ENCODE data around the gene TFDP2. TPM values are rescaled to one million over a fixed set of nuclear protein-coding genes. Genes with fewer than 3 reads are reported as not detected.

Gene TFDP2
- total RNA-seq, 1 donor from 2014 or later = 11.6 TPM

GRCh38 chr3:141950572-141951493, 198.5 kb downstream of the TFDP2 start:
- DNase-seq (ENCODE audit: low read depth) (no peak), FAIRE-seq (no peak)
- H3K4me3 ChIP-seq (ENCODE audit: low read depth, low read length) = no peak overlapping the region
- H3K27me3 ChIP-seq (ENCODE audit: control insufficient read depth, insufficient read depth, low read length) = no peaks in the 10 kb centered on the region
- TF ChIP-seq CTCF (IDR thresholded peaks at IDR 0.05; ENCODE audit: insufficient read depth, low read length, severe bottlenecking) = no peak
- no peaks in the 10 kb centered on the region for H3K36me3 ChIP-seq (ENCODE audit: control insufficient read depth, insufficient read depth, low read length)

- DNase-seq (ENCODE audit: low read depth) (no peak), FAIRE-seq (no peak)
- no peak overlapping the region for H3K4me3 ChIP-seq (ENCODE audit: low read depth, low read length)
Observed at GRCh38 chr3:141949972-141950371, 199.4 kb downstream of the TFDP2 start.

GRCh38 chr3:141949399-141949798, 199.9 kb downstream of the TFDP2 start:
- H3K4me3 ChIP-seq (ENCODE audit: low read depth, low read length) = no peak overlapping the region
- H3K36me3 ChIP-seq (ENCODE audit: control insufficient read depth, insufficient read depth, low read length) = no peaks in the 10 kb centered on the region
- FAIRE-seq (no peak), DNase-seq (ENCODE audit: low read depth) (no peak)
- no peak for TF ChIP-seq CTCF (IDR thresholded peaks at IDR 0.05; ENCODE audit: insufficient read depth, low read length, severe bottlenecking)
- no peaks in the 10 kb centered on the region for H3K27me3 ChIP-seq (ENCODE audit: control insufficient read depth, insufficient read depth, low read length)

More at GRCh38 chr3:141949972-141950371, 199.4 kb downstream of the TFDP2 start:
- no peak for TF ChIP-seq CTCF (IDR thresholded peaks at IDR 0.05; ENCODE audit: insufficient read depth, low read length, severe bottlenecking)
- no peaks in the 10 kb centered on the region for H3K36me3 ChIP-seq (ENCODE audit: control insufficient read depth, insufficient read depth, low read length)
- H3K27me3 ChIP-seq (ENCODE audit: control insufficient read depth, insufficient read depth, low read length) = no peaks in the 10 kb centered on the region

- H3K27me3 ChIP-seq (ENCODE audit: control insufficient read depth, insufficient read depth, low read length) = no peaks in the 10 kb centered on the region
- FAIRE-seq = no peak
- no peak for TF ChIP-seq CTCF (IDR thresholded peaks at IDR 0.05; ENCODE audit: insufficient read depth, low read length, severe bottlenecking)
- no peak for DNase-seq (ENCODE audit: low read depth)
- no peaks in the 10 kb centered on the region for H3K36me3 ChIP-seq (ENCODE audit: control insufficient read depth, insufficient read depth, low read length)
- no peak overlapping the region for H3K4me3 ChIP-seq (ENCODE audit: low read depth, low read length)
Observed at GRCh38 chr3:141945726-141946485, 203.4 kb downstream of the TFDP2 start.

GRCh38 chr3:141942006-141942405, 207.3 kb downstream of the TFDP2 start:
- no peaks in the 10 kb centered on the region for H3K36me3 ChIP-seq (ENCODE audit: control insufficient read depth, insufficient read depth, low read length)
- no peak for FAIRE-seq
- no peak overlapping the region for H3K4me3 ChIP-seq (ENCODE audit: low read depth, low read length)
- no peaks in the 10 kb centered on the region for H3K27me3 ChIP-seq (ENCODE audit: control insufficient read depth, insufficient read depth, low read length)
- DNase-seq (ENCODE audit: low read depth) = no peak
- TF ChIP-seq CTCF (IDR thresholded peaks at IDR 0.05; ENCODE audit: insufficient read depth, low read length, severe bottlenecking) = no peak

Measured in bronchial epithelial cell (primary cell).